Measurements from ENCODE around the gene KLHL40.

DNA sequence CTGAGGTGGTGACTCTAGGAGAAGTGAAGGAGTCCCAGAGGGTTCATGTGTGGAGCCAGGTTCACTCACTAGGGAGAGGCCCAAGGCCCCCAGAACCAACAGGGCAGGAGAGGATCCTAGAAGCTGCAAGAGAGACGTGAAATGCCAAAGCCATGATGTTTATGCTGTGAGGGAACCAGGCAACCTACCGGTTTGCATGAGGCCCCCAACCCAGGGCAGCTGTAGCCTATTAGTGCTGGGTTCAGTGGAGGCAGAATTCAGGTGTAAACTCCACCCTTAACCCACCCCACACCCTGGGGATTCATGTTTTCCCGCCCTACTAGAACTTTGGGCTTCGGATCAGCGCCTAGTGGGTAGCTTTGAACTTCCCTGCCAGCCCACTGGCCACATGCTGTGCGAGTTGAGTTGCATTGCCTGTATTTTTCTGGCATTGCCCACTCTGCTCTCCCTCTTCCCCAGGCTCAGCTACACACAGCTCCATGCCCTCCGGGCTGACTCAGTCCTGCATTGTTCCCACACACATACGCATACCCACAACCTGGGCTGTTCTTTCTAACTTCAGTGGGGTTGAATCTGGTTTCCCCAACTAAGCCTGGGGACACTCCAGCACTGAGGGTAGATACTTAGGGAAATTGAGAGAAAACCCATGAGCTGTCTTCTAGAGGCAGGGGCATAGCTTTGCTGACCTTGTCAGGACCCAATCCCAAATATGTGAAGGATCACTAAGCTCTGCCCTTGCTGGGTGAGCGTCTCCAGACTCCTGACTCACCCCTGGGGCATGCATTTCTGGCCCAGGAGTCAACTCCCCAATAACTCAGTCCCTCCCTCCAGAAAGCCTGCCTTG is 33.9 kb upstream of the KLHL40 start:
- TF ChIP-seq CTCF (IDR thresholded peaks at IDR 0.05) = no peak
- TF ChIP-seq, protein P1, sequence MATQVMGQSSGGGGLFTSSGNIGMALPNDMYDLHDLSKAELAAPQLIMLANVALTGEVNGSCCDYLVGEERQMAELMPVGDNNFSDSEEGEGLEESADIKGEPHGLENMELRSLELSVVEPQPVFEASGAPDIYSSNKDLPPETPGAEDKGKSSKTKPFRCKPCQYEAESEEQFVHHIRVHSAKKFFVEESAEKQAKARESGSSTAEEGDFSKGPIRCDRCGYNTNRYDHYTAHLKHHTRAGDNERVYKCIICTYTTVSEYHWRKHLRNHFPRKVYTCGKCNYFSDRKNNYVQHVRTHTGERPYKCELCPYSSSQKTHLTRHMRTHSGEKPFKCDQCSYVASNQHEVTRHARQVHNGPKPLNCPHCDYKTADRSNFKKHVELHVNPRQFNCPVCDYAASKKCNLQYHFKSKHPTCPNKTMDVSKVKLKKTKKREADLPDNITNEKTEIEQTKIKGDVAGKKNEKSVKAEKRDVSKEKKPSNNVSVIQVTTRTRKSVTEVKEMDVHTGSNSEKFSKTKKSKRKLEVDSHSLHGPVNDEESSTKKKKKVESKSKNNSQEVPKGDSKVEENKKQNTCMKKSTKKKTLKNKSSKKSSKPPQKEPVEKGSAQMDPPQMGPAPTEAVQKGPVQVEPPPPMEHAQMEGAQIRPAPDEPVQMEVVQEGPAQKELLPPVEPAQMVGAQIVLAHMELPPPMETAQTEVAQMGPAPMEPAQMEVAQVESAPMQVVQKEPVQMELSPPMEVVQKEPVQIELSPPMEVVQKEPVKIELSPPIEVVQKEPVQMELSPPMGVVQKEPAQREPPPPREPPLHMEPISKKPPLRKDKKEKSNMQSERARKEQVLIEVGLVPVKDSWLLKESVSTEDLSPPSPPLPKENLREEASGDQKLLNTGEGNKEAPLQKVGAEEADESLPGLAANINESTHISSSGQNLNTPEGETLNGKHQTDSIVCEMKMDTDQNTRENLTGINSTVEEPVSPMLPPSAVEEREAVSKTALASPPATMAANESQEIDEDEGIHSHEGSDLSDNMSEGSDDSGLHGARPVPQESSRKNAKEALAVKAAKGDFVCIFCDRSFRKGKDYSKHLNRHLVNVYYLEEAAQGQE (IDR thresholded peaks at IDR 0.05; ENCODE audit: insufficient read depth in 1 of 2, low read depth in 2 of 2, low read length in 1 of 2) = no peak
- TF ChIP-seq SIN3A (IDR thresholded peaks at IDR 0.05; ENCODE audit: borderline replicate concordance, insufficient read depth, low read depth, low read length) = no peak
- TF ChIP-seq POLR2AphosphoS5 (IDR thresholded peaks at IDR 0.05; ENCODE audit: low read depth, low read length) = no peak

Data from Panc1 (cell line).